Activated naive CD8-positive, alpha-beta T cell treated with anti-CD3 and anti-CD28 coated beads, Interleukin-2, amount 10 ng/mL, durations not matched to agents 7 days and 5 days (primary cell): ENCODE data around the gene EXTL1. TPM values are rescaled to one million over a fixed set of nuclear protein-coding genes. Genes with fewer than 3 reads are reported as not detected.

Experiments
- ATAC-seq: fragments of 150-1000 bp; cut with Tn5 transposase; one replicate; pipeline ENCODE4 v1.10.0; 2021; ENCODE audit warnings: low read depth, moderate library complexity
- POLR2A ChIA-PET: fragments of 350-600 bp; sonication (Branson Sonifier 250); formaldehyde crosslinking; loops from one replicate; lab custom pipeline; 2021; ENCODE audit warnings: antibody characterized with exemption; lab: Charles Lee
- DNase-seq: peaks from one replicate; pipeline ENCODE4 v3.0.0; 2021
- H3K27ac Mint-ChIP-seq: one replicate; pipeline ENCODE4 v1.8.0; 2022; ENCODE audit warnings: mild to moderate bottlenecking, mixed read lengths
- H3K27me3 Mint-ChIP-seq: one replicate; pipeline ENCODE4 v1.8.0; 2022; ENCODE audit warnings: mild to moderate bottlenecking, moderate library complexity, mixed read lengths
- H3K36me3 Mint-ChIP-seq: one replicate; pipeline ENCODE4 v1.8.0; 2021; ENCODE audit warnings: mild to moderate bottlenecking, mixed read lengths
- H3K4me1 Mint-ChIP-seq: one replicate; pipeline ENCODE4 v1.8.0; 2021; ENCODE audit warnings: mixed read lengths
- H3K4me3 Mint-ChIP-seq: one replicate; pipeline ENCODE4 v1.8.0; 2022; ENCODE audit warnings: mild to moderate bottlenecking, moderate library complexity, mixed read lengths
- H3K9me3 Mint-ChIP-seq: one replicate; pipeline ENCODE4 v1.8.0; 2021; ENCODE audit warnings: mixed read lengths
- total RNA-seq, 2 experiments: library from RNA; stranded (reverse); gene quantifications; one replicate each; pipeline ENCODE4 v1.2.3, GENCODE V29; 2021

Gene EXTL1
- total RNA-seq, 2 experiments from 2014 or later = not detected

DNA sequence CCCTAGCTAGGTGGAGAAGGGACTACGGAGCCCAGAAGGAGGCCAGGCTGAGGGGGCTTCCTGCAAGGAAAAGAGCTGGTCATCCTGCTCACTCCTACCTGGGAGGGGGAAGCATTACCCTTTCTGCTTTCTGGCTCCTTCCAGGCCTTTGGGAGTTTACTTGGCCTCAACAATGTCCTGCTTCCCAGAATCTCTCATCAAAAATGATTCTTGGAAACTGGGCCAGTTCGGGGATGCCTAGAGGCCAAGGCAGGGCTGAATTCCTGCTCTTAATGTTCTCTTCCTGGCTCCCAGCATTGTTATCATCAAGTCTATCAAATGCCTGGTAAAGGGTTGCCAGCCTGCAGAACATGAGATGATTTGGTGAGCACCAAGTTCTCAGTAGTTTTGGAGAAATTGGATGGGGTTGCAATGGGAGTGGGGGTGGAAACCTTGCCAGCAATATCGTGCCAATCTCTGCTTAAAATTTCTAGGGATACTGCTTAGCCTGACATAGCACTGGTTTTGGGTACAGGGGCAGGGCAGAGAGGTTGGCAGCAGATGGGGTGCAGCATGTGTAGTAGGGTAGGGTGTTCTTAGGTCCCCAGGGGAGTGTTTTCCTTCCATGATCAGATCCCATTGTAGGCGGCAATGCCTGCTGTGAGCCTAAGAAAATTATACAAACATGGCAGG is 16.0 kb upstream of the EXTL1 start:
- Mint-ChIP-seq H3K9me3 (no peaks in the 10 kb centered on the region), H3K27ac (no peak overlapping the region), H3K4me1 (peaks cover 2% of the 10 kb centered on the region), H3K36me3 (no peaks in the 10 kb centered on the region), H3K4me3 (no peak overlapping the region), H3K27me3 (peaks cover 13% of the 10 kb centered on the region)
- POLR2A ChIA-PET = no interaction called here
- DNase-seq (no peak), ATAC-seq (no peak)

DNA sequence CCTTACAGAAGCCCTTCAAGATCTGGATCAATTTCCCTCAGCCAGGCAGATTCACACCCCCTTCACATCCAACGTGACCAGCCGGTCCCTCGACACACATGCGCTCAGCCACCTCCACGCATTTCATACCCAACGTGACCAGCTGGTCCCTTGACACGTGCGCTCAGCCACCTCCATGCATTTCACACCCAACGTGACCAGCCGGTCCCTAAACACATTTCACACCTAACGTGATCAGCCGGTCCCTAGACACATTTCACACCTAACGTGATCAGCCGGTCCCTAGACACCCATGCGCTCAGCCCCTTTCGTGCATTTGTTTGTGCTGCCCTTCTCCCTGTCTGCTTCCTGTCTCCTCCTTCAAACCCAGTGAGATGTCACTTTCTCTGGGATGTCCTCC is 14.9 kb upstream of the EXTL1 start:
- no peaks in the 10 kb centered on the region for H3K9me3 Mint-ChIP-seq
- no peak for ATAC-seq
- POLR2A ChIA-PET = no interaction called here

DNA sequence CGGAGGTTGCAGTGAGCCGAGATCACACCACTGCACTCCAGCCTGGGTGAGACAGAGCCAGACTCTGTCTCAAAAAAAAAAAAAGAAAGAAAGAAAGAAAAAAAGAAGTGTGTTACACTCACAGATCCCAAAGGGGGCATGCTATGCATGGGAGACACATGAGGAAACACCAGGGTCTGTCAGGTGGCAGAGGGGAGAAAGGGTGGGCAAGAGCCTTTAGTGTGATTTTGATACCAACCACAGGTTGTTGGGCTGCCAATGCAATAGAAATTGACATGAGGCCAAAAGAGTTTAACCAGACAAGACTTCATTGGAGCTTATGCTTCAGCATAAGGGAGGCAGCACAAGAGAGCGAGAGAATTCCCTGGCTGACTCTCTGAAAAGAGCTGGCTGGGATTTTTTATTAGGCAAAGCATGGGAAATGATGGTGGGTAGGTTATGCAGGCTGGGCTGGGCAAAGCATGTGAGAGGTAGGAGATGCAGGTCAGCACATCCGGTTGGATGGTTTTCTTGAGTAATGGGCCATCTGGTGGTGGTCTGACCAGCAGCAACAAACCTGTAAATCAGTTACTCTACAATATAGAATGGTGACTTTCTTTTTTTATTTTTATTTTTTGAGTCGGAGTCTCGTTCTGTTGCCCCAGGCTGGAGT is 11.7 kb upstream of the EXTL1 start:
- peaks cover 7% of the 10 kb centered on the region for H3K27me3 Mint-ChIP-seq
- DNase-seq (no peak), ATAC-seq (no peak)
- H3K36me3 Mint-ChIP-seq = no peaks in the 10 kb centered on the region
- no peaks in the 10 kb centered on the region for H3K9me3 Mint-ChIP-seq
- POLR2A ChIA-PET = no interaction called here
- H3K4me1 Mint-ChIP-seq = no peaks in the 10 kb centered on the region
- H3K27ac Mint-ChIP-seq = no peak overlapping the region
- H3K4me3 Mint-ChIP-seq = no peak overlapping the region

More for the DNA sequence above, 14.9 kb upstream of the EXTL1 start:
- H3K27me3 Mint-ChIP-seq = peaks cover 9% of the 10 kb centered on the region
- no peaks in the 10 kb centered on the region for H3K36me3 Mint-ChIP-seq
- no peak overlapping the region for H3K4me3 Mint-ChIP-seq
- peaks cover 2% of the 10 kb centered on the region for H3K4me1 Mint-ChIP-seq
- H3K27ac Mint-ChIP-seq = peak overlapping the region; percentile 9
- no peak for DNase-seq

DNA sequence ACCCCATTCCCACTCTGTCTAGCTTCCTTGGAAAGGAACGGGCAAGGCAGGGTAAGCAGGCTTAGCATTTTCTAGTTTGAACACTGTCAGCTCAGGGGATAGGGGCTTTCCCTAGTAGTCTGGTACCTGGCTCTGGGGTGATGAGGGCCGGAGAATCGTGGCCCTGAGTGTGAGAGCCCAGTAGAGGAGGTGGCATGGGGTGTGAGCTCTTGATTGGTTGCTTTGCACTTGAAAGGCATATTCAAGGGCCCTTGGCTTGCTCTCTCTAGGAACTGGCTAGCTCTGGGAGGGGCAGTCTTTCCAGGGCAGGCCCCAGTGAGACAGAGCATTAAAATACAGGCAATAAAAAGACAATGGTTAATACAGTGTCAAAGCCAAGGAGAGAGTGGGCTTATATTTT is 10.8 kb upstream of the EXTL1 start:
- DNase-seq (no peak), ATAC-seq (no peak)
- POLR2A ChIA-PET = no interaction called here
- no peak overlapping the region for H3K27ac Mint-ChIP-seq
- H3K9me3 Mint-ChIP-seq = no peaks in the 10 kb centered on the region
- no peaks in the 10 kb centered on the region for H3K4me1 Mint-ChIP-seq
- no peak overlapping the region for H3K4me3 Mint-ChIP-seq
- peaks cover 7% of the 10 kb centered on the region for H3K27me3 Mint-ChIP-seq
- H3K36me3 Mint-ChIP-seq = no peaks in the 10 kb centered on the region

DNA sequence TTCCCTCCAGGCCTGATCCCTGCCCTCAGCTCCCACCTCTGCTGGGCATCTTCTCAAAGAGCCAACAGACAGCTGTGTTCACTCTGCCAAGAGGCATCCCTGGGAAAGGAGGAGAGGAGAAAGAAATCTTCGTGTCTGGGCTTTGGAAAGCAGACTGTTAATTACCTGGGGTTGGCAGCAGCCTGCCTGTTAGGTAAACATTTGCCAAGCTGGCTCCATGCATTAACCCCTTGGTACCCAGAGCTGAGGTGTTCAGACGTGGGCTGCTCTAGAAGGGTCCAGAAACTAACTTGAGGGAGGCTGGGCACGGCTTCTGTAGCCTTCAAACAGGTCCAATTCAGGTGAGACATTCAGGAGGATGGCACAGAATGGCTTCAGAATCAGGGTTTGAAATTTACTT is 8.7 kb upstream of the EXTL1 start:
- Mint-ChIP-seq H3K27ac (no peak overlapping the region), H3K4me3 (no peak overlapping the region), H3K9me3 (no peaks in the 10 kb centered on the region), H3K4me1 (peaks cover 9% of the 10 kb centered on the region), H3K27me3 (no peaks in the 10 kb centered on the region), H3K36me3 (no peaks in the 10 kb centered on the region)
- DNase-seq (no peak), ATAC-seq (no peak)
- POLR2A ChIA-PET = no interaction called here

DNA sequence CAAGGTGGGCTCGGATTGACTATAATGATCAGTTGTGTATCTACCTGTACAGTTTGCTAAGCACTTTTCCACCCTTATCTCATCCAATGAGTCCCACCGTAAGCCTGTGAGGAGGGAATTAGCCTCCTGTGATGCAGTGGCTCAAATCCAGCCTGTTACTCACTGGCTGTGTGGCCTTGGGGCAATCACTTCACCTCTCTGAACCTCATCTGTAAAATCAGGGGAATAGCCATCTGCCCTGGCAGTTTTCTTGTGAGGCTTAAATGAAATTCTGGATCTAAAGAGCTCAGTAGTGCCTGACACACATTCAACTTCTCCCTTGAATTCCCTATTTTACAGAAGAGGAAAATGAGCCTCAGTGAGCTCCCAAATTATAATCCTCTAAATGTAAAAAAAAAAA is 7.4 kb upstream of the EXTL1 start:
- H3K27ac Mint-ChIP-seq = no peak overlapping the region
- ATAC-seq (no peak), DNase-seq (no peak)
- POLR2A ChIA-PET = no interaction called here
- H3K27me3 Mint-ChIP-seq = no peaks in the 10 kb centered on the region
- no peaks in the 10 kb centered on the region for H3K9me3 Mint-ChIP-seq
- H3K4me3 Mint-ChIP-seq = no peak overlapping the region
- H3K36me3 Mint-ChIP-seq = no peaks in the 10 kb centered on the region
- H3K4me1 Mint-ChIP-seq = peaks cover 9% of the 10 kb centered on the region

DNA sequence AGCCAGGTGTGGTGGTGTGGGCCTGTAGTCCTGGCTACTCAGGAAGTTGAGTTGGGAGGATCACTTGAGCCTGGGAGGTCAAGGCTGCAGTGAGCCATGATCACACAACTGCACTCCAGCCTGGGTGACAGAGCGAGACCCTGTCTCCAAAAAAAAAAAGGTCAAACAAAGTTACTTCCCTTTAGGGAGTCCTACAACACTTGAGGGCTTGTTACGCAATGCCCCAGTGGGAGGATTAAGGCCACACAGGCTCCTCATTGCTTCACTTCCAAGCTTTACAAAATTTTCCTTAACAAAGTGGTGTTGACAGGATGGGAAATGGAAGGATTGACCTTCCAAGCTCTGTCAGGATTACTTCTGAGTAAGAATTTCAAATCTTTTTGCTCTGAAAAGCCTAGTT is 6.2 kb upstream of the EXTL1 start:
- Mint-ChIP-seq H3K4me1 (peaks cover 19% of the 10 kb centered on the region), H3K9me3 (no peaks in the 10 kb centered on the region), H3K4me3 (no peak overlapping the region), H3K36me3 (no peaks in the 10 kb centered on the region), H3K27me3 (peaks cover 4% of the 10 kb centered on the region), H3K27ac (no peak overlapping the region)
- ATAC-seq = no peak
- no peak for DNase-seq
- POLR2A ChIA-PET = no interaction called here

DNA sequence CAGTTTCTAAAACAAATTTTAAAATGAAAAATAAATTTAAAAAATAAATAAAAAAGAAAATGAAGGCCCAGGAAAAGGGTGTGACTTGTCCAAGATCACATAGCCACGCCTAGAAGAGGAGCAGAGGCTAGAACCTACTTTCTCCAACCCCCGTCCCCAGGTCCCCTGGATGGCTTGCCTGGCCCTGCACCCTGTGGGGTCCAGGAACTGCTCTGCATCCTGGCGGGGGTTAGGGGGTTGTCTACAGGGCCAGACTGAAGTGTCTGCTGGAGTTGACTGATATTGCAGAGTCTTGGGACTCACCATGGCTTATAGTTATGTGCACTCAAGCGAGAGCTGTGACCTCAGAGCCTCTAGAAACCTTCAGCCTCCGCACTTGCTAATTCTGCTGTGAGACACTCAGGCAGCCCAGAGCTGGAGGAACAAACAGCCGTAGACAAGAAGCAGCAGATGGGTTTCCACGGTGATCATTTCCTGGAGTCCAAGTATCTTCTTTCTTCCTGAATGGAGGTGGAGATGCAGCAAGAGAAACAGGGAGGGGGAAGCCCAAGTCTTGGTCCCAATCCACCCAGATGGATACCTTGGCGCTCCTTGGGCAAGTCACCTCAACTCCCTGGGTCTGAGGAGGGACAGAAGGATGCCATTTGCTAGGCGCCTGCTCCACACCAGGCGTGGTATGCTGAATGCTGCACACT is 5.2 kb upstream of the EXTL1 start:
- Mint-ChIP-seq H3K9me3 (no peaks in the 10 kb centered on the region), H3K4me3 (no peak overlapping the region), H3K27me3 (peaks cover 4% of the 10 kb centered on the region), H3K4me1 (peaks cover 20% of the 10 kb centered on the region), H3K36me3 (no peaks in the 10 kb centered on the region), H3K27ac (no peak overlapping the region)
- POLR2A ChIA-PET = interaction anchor here (1.0 kb wide), 1 partner anchor 121 kb away, joined by 3 read pairs; no protein-coding TSS in a partner anchor
- ATAC-seq (no peak), DNase-seq (no peak)

DNA sequence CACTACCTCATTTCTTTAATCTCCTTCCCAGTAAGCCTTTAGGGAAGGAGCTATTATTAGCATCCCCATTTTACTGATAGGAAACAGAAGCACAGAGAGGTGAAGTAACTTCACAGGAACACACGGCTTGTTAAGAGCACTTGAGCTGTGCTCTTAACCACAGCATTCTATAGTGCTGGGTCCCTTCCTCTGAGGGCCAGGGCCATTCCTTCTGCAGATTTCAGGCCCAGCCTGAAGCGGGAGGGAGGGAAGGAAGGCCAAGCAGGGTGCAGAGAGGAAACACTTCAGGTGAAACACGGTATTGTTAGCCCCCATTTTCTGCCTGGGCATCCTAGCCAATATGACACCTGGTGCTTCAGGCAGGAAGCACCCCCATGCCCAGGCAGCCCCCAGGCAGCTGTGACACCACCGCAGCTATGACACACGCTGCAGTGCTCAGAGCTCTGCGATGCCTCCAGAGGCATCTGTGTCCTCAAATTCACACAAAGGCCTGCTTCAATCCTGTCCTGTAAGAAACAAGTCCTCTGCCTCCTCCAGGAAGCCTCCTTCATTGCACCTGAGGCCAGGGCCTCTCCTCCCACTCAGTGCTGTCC is 4.5 kb upstream of the EXTL1 start:
- ATAC-seq = peak; percentile 61
- peak overlapping the region; percentile 38 for H3K27ac Mint-ChIP-seq

DNA sequence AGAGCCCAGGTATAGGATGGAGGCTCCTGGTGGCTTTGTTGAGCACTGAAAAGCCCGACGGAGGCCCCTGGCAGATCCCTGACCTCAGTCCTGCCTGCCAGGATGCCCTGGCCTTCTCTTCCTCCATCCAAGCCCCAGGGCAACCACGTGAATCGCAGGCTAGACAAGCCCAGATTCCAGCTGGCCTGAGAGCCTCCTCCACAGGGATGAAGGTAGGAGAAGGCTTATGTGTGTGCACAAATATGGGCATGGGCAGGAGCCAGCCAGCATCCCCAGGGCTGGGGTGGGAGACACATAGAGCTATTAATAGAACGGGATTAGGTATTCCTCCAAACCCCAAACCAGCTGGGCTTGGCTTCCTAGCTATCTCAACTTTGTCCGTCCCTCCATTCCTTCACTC is 4.0 kb upstream of the EXTL1 start:
- H3K9me3 Mint-ChIP-seq = no peaks in the 10 kb centered on the region
- ATAC-seq (no peak), DNase-seq (no peak)
- peaks cover 20% of the 10 kb centered on the region for H3K4me1 Mint-ChIP-seq
- no peak overlapping the region for H3K27ac Mint-ChIP-seq
- peaks cover 7% of the 10 kb centered on the region for H3K27me3 Mint-ChIP-seq
- no peaks in the 10 kb centered on the region for H3K36me3 Mint-ChIP-seq
- no peak overlapping the region for H3K4me3 Mint-ChIP-seq
- POLR2A ChIA-PET = interaction anchor here (0.6 to 1.0 kb wide), 3 partner anchors 118 to 587 kb away, joined by 3 read pairs; partner anchors contain the start of gene MACO1

More for the DNA sequence above, 4.5 kb upstream of the EXTL1 start:
- POLR2A ChIA-PET = interaction anchor here (1.0 kb wide), 1 partner anchor 122 kb away, joined by 3 read pairs; no protein-coding TSS in a partner anchor
- Mint-ChIP-seq H3K36me3 (no peaks in the 10 kb centered on the region), H3K9me3 (no peaks in the 10 kb centered on the region), H3K4me3 (no peak overlapping the region), H3K27me3 (peaks cover 7% of the 10 kb centered on the region), H3K4me1 (peaks cover 20% of the 10 kb centered on the region)
- no peak for DNase-seq

DNA sequence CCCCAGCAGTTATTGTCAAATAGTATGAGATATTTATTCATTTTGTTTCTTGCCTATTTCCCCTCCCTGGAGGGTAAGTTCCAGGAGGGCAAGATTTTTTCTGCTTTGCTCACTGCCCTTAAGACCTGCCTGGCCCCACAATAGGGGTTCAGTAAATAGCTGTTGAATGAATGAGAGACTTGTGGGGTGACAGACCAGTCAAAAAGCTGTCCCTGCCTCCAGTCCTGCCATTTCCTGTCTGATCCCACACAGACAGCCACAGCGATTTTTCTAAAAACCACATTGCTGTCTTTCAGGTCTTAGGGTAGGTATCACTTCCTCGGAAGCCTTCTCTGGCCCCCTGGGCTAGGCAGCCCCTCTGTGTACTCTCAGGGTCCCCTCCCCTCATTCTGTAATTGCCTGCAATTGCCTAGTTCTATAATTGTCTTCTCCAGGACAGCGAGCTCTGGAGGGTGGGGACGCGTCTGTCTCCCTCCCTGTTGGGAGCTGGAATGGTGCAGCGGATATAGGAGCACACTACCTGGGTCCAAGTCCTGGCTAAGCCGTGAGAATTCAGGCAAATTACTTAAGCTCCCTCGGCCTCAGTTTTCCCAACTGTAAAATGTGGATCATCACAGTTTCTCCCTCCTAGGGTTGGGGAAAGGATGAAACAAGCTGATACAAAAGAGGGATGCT is 1.8 kb upstream of the EXTL1 start:
- no peak overlapping the region for H3K27ac Mint-ChIP-seq
- H3K36me3 Mint-ChIP-seq = no peaks in the 10 kb centered on the region
- DNase-seq (no peak), ATAC-seq (peak; percentile 44)
- H3K4me3 Mint-ChIP-seq = peak overlapping the region; percentile 1
- POLR2A ChIA-PET = interaction anchor here (0.5 to 1.3 kb wide), 2 partner anchors 26 to 124 kb away, joined by 3 read pairs; no protein-coding TSS in a partner anchor
- no peaks in the 10 kb centered on the region for H3K9me3 Mint-ChIP-seq
- peaks cover 20% of the 10 kb centered on the region for H3K4me1 Mint-ChIP-seq
- H3K27me3 Mint-ChIP-seq = peaks cover 7% of the 10 kb centered on the region

DNA sequence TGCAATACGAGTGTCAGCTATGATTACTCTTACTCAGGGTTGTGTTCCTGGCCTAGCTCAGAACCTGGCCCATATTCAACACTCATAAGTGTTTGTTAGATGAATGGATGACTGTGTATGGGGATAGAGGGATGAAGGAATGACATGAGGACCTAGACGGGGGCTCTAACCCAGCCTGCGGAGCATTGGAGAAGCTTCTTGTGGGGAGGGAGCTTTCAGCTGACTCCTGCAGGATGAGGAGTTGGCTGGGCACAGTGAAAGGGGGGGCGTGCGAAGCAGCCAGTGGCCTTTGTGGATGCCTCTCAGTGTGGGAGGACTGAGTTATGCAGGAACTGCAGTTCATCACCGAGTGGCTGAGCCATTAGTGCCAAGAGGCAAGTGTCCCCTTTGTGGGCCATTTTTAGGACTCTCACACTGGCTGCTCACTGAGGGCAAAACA is 1.2 kb upstream of the EXTL1 start:
- H3K4me1 Mint-ChIP-seq = peaks cover 20% of the 10 kb centered on the region
- no peaks in the 10 kb centered on the region for H3K9me3 Mint-ChIP-seq
- ATAC-seq = no peak
- no peak overlapping the region for H3K27ac Mint-ChIP-seq
- DNase-seq = no peak
- peaks cover 7% of the 10 kb centered on the region for H3K27me3 Mint-ChIP-seq
- POLR2A ChIA-PET = interaction anchor here (1.3 kb wide), 1 partner anchor 125 kb away, joined by 3 read pairs; no protein-coding TSS in a partner anchor
- no peak overlapping the region for H3K4me3 Mint-ChIP-seq
- no peaks in the 10 kb centered on the region for H3K36me3 Mint-ChIP-seq
